Measurements from ENCODE around the gene CARHSP1.

CARHSP1 gene

GRCh38 chr16:8869212-8869987 lies 594 bp upstream of the CARHSP1 start:
- no peak for DNase-seq

DNA sequence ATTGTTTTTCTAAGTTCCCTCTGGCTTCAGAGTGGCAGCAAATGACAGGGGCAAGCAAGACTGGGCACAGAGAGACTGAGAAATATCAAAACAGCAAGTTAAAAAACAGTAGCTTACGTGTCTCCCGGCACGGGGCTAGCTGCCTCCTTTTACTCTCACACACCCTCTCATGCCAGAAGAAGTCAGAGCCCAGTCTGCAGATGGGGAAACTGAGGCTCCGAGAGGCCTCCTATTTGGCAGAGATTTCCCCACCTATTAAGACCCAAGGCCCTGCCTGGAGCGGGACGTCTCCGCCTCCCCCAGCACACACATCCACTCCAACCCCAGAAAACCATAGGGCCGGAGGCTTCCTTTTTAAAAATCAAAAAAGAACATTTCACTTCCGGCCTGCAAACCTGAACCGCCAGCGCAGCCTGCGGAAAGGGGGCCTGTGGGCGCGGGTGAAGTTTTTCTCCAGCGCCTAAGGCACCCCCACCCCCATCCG lies 832 bp downstream of the CARHSP1 start:
- DNase-seq, result no peak

- DNase-seq, result peak; percentile 38
Measured at GRCh38 chr16:8867216-8867931, 1.4 kb downstream of the CARHSP1 start.

- no peak for DNase-seq
Measured at GRCh38 chr16:8866884-8867215, 2.0 kb downstream of the CARHSP1 start.

- no peak for DNase-seq
Measured at GRCh38 chr16:8866118-8866883, 2.5 kb downstream of the CARHSP1 start.

- no peak for DNase-seq
Measured at GRCh38 chr16:8865145-8865882, 3.5 kb downstream of the CARHSP1 start.

DNA sequence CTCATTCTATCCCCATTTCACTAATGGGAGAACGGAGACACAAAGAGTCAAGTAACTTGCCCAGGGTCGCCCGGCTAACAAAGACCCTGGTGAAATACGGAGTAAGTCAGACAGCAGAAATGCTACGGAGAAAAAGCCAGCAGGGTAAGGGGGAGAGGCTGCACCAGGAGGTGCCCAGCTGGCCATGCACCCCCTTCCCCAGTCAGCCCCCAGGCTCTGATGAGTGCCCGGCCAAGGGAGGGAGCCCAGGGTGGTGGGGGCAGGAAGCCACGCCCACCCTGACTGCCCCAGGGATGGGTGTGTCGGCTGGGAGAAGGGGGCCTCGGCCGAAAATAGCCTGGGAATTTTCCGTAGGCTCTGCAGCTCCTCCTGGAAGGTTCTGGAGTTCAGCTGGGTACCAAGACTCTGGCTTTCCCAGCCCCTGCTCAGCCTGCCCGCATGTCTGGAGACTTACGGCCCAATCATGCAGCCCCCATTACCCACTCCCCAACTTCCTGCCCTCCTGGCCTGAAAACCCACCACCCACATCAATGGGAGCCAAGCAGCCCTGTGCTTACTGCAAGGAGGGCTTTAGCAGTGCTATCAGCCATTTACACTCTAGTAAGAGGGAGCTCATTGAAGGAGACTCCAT lies 4.2 kb downstream of the CARHSP1 start:
- no peak for DNase-seq

GRCh38 chr16:8863594-8864424 lies 5.0 kb downstream of the CARHSP1 start:
- no peak for DNase-seq

GRCh38 chr16:8862309-8863130 lies 6.3 kb downstream of the CARHSP1 start:
- DNase-seq, result no peak

GRCh38 chr16:8861563-8862308 lies 7.1 kb downstream of the CARHSP1 start:
- no peak for DNase-seq

- peak; percentile 72 for DNase-seq
Measured at GRCh38 chr16:8859913-8860881, 8.6 kb downstream of the CARHSP1 start.

DNA sequence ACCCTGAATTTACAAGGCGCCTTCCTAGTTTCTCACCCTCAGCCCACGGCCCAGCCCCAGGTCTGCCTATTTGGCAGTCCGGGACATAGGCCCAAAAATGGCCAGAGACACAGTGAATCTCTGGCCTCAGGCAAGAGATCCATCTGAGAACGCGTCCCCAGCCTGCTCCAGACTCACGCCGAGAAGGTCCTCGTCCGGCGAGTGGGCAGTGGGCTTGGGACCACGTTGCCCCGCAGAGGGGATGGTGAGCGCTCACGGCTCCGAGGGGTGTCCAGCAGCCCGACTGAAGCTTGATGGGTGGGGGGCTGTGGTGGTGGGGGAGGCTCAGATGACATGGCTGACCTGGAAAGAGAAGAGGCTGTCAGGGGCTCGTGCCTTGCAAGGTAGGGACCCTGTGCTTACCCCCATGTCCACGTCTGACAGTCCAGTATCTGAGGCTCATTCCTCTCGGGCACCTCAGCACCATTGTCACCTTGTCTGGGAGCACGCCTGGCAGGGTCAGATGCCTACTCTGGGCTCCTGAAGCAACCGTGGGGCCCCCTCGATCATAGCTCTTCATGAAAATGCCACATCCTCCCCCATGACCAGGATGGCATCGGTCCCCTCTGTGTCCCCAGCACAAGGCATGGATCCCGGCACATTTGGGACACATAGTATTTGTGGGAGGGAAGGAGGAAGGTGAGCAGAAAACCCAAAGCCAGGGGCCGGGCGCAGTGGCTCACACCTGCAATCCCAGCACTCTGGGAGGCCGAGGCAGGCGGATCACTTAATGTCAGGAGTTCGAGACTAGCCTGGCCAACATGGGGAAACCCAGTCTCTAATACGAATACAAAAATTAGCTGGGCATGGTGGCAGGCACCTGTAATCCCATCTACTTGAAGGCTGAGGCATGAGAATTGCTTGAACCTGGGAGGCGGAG lies 9.6 kb downstream of the CARHSP1 start:
- no peak for DNase-seq

DNA sequence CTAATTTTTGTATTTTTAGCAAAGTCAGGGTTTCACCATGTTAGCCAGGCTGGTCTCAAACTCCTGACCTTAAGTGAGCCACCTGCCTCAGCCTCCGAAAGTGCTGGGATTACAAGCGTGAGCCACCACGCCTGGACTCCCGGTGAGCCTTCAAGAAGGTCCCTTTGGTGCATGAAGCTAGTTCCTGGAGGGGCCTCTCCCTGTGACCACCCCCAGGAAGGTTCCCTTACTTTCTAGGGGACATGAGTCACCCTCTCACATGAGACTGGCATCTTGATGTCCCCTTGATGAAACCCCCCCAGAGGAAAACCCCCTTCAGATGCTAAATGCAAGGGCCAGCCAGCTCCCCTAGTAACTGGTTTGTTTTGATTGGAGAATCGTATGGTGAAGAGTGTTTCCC lies 12.8 kb downstream of the CARHSP1 start:
- no peak for DNase-seq

- no peak for DNase-seq
Measured at GRCh38 chr16:8855051-8855786, 13.6 kb downstream of the CARHSP1 start.

GRCh38 chr16:8854298-8854948 lies 14.4 kb downstream of the CARHSP1 start:
- no peak for DNase-seq

- no peak for DNase-seq
Measured at GRCh38 chr16:8853611-8854010, 15.2 kb downstream of the CARHSP1 start.
